Transverse colon (tissue), 4 donors: ENCODE data around the gene DNAJC7. TPM values are rescaled to one million over a fixed set of nuclear protein-coding genes. Genes with fewer than 3 reads are reported as not detected.

ENCODE experiments used
- DNase-seq: peaks from one replicate; pipeline ENCODE4 v3.0.0-alpha.2; 2019
- H3K27ac ChIP-seq, 4 donors: fragments of 200-600 bp; sonication (generic); 2 replicates each; pipeline ENCODE4 v1.5.1; 2016 to 2018; ENCODE audit warnings: inconsistent platforms in 4 of 4
- H3K27me3 ChIP-seq: fragments of 200-600 bp; sonication (generic); 2 replicates; pipeline ENCODE4 v1.5.1; 2017; ENCODE audit warnings: inconsistent platforms
- H3K36me3 ChIP-seq, 4 donors: fragments of 200-600 bp; sonication (generic); 2 replicates each; pipeline ENCODE4 v1.5.1; 2017 to 2019; ENCODE audit warnings: inconsistent platforms in 4 of 4
- H3K4me1 ChIP-seq, 4 donors: fragments of 200-600 bp; sonication (generic); 2 replicates each; pipeline ENCODE4 v1.5.1; 2017 to 2020; ENCODE audit warnings: inconsistent platforms in 4 of 4
- H3K4me3 ChIP-seq, 4 donors: fragments of 200-600 bp; sonication (generic); 1 replicate in 1 of 4; 2 replicates in 3 of 4; pipeline versions ENCODE4 v1.5.1 to v1.6.1; 2017 to 2019; ENCODE audit warnings: inconsistent platforms in 4 of 4
- H3K9me3 ChIP-seq, 2 donors: fragments of 200-600 bp; sonication (generic); 2 replicates each; pipeline ENCODE4 v1.5.1; 2017 to 2019; ENCODE audit warnings: inconsistent platforms in 2 of 2
- CTCF ChIP-seq, 5 experiments: fragments of 200-600 bp in 3 of 5; fragments of 450-650 bp in 2 of 5; sonication (generic) in 3 of 5; IDR thresholded peaks; 1 replicate in 2 of 5; 2 replicates in 3 of 5; pipeline ENCODE4 v1.5.1; 2016 to 2017; ENCODE audit warnings: antibody characterized with exemption in 5 of 5, inconsistent platforms in 3 of 5, mild to moderate bottlenecking in 2 of 5, moderate library complexity in 1 of 5
- EP300 ChIP-seq: sonication (generic); formaldehyde crosslinking; IDR thresholded peaks from one replicate; pipeline ENCODE4 v1.6.1; 2017; ENCODE audit warnings: antibody characterized with exemption, low read depth
- POLR2A ChIP-seq: fragments of 450-650 bp; IDR thresholded peaks from one replicate; pipeline ENCODE4 v1.6.1; 2016; ENCODE audit warnings: antibody characterized with exemption, mild to moderate bottlenecking, moderate library complexity
- POLR2AphosphoS5 ChIP-seq, 3 donors: sonication (generic); formaldehyde crosslinking; IDR thresholded peaks; one replicate each; pipeline ENCODE4 v1.6.1; 2016; ENCODE audit warnings: antibody characterized with exemption in 3 of 3
- WGBS, 2 donors: methylation state at CpG; one replicate each; pipeline ENCODE4 v1.1.5; 2018; ENCODE audit warnings: low coverage in 1 of 2; 5-methylcytosine and 5-hydroxymethylcytosine counted together
- in situ Hi-C, 4 donors: fragments of 200-750 bp; cut with MboI; loops; one replicate each; pipeline versions ENCODE4 v1.15.0 to v1.15.1; 2017; ENCODE audit warnings: low sequenced_read_pairs in 3 of 4, low pct_ligation_motif_present in 1 of 4, low pct_unique_long_range_greater_than_20kb in 1 of 4
- intact Hi-C: fragments of 100-400 bp; cut with DNase I; formaldehyde crosslinking; loops from one replicate; pipeline ENCODE4 v1.15.1; 2023; ENCODE audit warnings: low total_unique reads
- total RNA-seq, 4 donors: library from RNA; depleted of rRNA; stranded (reverse); fragments of >200 nt; gene quantifications; one replicate each; pipeline ENCODE4 v1.1.0, GENCODE V29; 2016

DNAJC7 gene
- total RNA-seq, 4 donors from 2014 or later, result 18.1 to 87.5 (median 64.5) TPM

GRCh38 chr17:42047343-42047742, 30.1 kb upstream of the DNAJC7 start:
- Histone ChIP-seq H3K36me3 (no peaks in the 10 kb centered on the region), H3K4me3 (no peak overlapping the region), H3K27ac (no peak overlapping the region), H3K9me3 (no peaks in the 10 kb centered on the region), H3K27me3 (no peaks in the 10 kb centered on the region), H3K4me1 (peaks cover 0 to 14% (median 4%) of the 10 kb centered on the region in 4 donors)
- no peak for DNase-seq
- 50 to 86% methylated on average over 2 to 12 of the region's 12 CpGs for WGBS, 2 donors
- intact Hi-C loops (no loop called here), in situ Hi-C loops (no loop called here)
- no peak for TF ChIP-seq CTCF (IDR thresholded peaks at IDR 0.05)
- TF ChIP-seq EP300, result no peak
- no peak for TF ChIP-seq POLR2AphosphoS5 (IDR thresholded peaks at IDR 0.05)
- TF ChIP-seq POLR2A, result no peak

GRCh38 chr17:42045719-42046118, 28.5 kb upstream of the DNAJC7 start:
- Histone ChIP-seq H3K27ac (no peak overlapping the region), H3K4me3 (no peak overlapping the region), H3K27me3 (no peaks in the 10 kb centered on the region), H3K36me3 (no peaks in the 10 kb centered on the region), H3K4me1 (peaks cover 0 to 9% (median under 1%) of the 10 kb centered on the region in 4 donors), H3K9me3 (no peaks in the 10 kb centered on the region)
- in situ Hi-C loops (no loop called here), intact Hi-C loops (no loop called here)
- TF ChIP-seq POLR2A (no peak), POLR2AphosphoS5 (IDR thresholded peaks at IDR 0.05) (no peak), EP300 (no peak), CTCF (IDR thresholded peaks at IDR 0.05) (no peak)
- DNase-seq, result no peak
- 88% methylated on average over 1 of the region's 1 CpG; no CpG with 5 or more reads in 1 of the 2 donors for WGBS, 2 donors

GRCh38 chr17:42042598-42043319, 25.5 kb upstream of the DNAJC7 start:
- 94% methylated on average over 18 of the region's 20 CpGs; no CpG with 5 or more reads in 1 of the 2 donors for WGBS, 2 donors

GRCh38 chr17:42041619-42042018, 24.4 kb upstream of the DNAJC7 start:
- Histone ChIP-seq H3K27ac (no peak overlapping the region), H3K36me3 (no peaks in the 10 kb centered on the region), H3K9me3 (no peaks in the 10 kb centered on the region), H3K27me3 (peaks cover 7% of the 10 kb centered on the region), H3K4me3 (no peak overlapping the region), H3K4me1 (peaks cover 0 to 6% (median 4%) of the 10 kb centered on the region in 4 donors)
- intact Hi-C loops, result no loop called here
- in situ Hi-C loops, result no loop called here
- TF ChIP-seq POLR2A, result no peak
- TF ChIP-seq POLR2AphosphoS5 (IDR thresholded peaks at IDR 0.05), result no peak
- TF ChIP-seq EP300, result no peak
- TF ChIP-seq CTCF (IDR thresholded peaks at IDR 0.05), result no peak
- no peak for DNase-seq

More at GRCh38 chr17:42042598-42043319, 25.5 kb upstream of the DNAJC7 start:
- no peak for TF ChIP-seq EP300
- no peak for TF ChIP-seq CTCF (IDR thresholded peaks at IDR 0.05)
- no peak for TF ChIP-seq POLR2AphosphoS5 (IDR thresholded peaks at IDR 0.05)
- TF ChIP-seq POLR2A, result no peak
- DNase-seq, result no peak
- Histone ChIP-seq H3K36me3 (no peaks in the 10 kb centered on the region), H3K27ac (no peak overlapping the region), H3K4me1 (peaks cover 0 to 6% (median 4%) of the 10 kb centered on the region in 4 donors), H3K4me3 (no peak overlapping the region), H3K27me3 (peaks cover 7% of the 10 kb centered on the region), H3K9me3 (no peaks in the 10 kb centered on the region)
- intact Hi-C loops, result no loop called here
- in situ Hi-C loops, result no loop called here
